ENCODE results near the gene OSBPL10. TPM values are rescaled to one million over a fixed set of nuclear protein-coding genes. Genes with fewer than 3 reads are reported as not detected.

The OSBPL10 gene
- total and polyA plus RNA-seq, 2 of the 4 experiments (the other 2 are of a cell fraction): 9.5 to 10.1 TPM

DNA sequence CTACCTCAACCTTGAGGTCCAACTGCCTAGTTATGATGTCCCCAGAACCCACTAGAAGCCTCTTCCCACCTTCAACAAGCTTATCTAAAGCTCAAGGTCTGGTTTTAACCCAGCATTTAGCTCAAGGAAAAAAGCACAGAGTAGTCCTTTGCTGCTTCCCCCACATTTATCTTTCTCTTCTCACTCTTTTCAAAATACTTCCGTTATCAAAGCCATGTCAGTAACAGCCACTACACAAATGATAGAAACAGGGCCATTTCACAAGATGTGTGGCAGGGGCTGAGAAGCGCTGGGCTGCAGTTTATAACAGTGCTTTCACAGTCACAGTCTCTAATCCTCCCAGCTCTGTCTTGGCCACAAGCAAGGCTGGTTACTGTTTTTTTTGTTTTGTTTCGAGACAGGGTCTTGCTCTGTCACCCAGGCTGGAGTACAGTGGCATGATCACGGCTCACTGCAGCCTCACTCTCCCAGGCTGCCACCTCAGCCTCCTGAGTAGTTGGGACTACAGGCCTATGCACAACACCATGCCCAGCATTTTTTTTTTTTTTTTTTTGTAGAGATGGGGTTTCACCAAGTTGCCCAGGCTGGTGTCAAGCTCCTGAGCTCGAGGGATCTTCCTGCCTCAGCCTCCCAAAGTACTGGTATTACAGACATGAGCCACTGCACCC is 218.8 kb downstream of the OSBPL10 start:
- dilution Hi-C loops (cut with HindIII; ENCODE audit: low sequenced_read_pairs, unreplicated experiment) (no loop called here), in situ Hi-C loops (cut with MboI; ENCODE audit: low sequenced_read_pairs) (loop anchor here (10.0 to 25.0 kb wide), 2 partner anchors 217 to 975 kb away; no protein-coding TSS in a partner anchor), intact Hi-C loops (cut with micrococcal nuclease) (loop anchor here (5.0 to 10.0 kb wide), 3 partner anchors 397 to 985 kb away; no protein-coding TSS in a partner anchor)
- ATAC-seq (ENCODE audit: low read depth): no peak
- Histone ChIP-seq H3K18ac (ENCODE audit: low read depth, low read length) (peak overlapping the region; percentile 64; the same call in 1 of the 2 replicates), H2BK5ac (ENCODE audit: low read depth, low read length, poor library complexity, severe bottlenecking) (no peak overlapping the region), H3K4me3 (ENCODE audit: insufficient read depth, low read depth, low read length) (no peak overlapping the region), H4K8ac (ENCODE audit: low read depth in 2 of 2, low read length in 2 of 2) (no peak overlapping the region), H3K14ac (replicated peaks; ENCODE audit: low read depth, low read length) (no peak overlapping the region), H4K5ac (ENCODE audit: low read depth, low read length) (no peak overlapping the region; the same call in 1 of the 2 replicates), H3K9me3 (ENCODE audit: control insufficient read depth, insufficient read depth, low read length) (no peaks in the 10 kb centered on the region), H2AFZ (replicated peaks; ENCODE audit: low read length, poor library complexity) (no peak overlapping the region), H3K23ac (ENCODE audit: low read depth, low read length) (no peak overlapping the region), H2BK15ac (ENCODE audit: low read depth, low read length) (no peak overlapping the region), H3K36me3 (ENCODE audit: control insufficient read depth, insufficient read depth, low read length) (no peaks in the 10 kb centered on the region), H3K79me1 (ENCODE audit: low read depth in 1 of 2, low read length in 2 of 2) (no peaks in the 10 kb centered on the region), H2BK120ac (ENCODE audit: low read depth, low read length) (no peak overlapping the region), H3K9me1 (ENCODE audit: insufficient read depth, low read length) (peaks cover 2% of the 10 kb centered on the region; the same call in 1 of the 2 replicates), H2BK20ac (ENCODE audit: low read depth, low read length) (no peak overlapping the region), H3K27me3 (ENCODE audit: control insufficient read depth, insufficient read depth, low read length) (no peaks in the 10 kb centered on the region), H3K56ac (ENCODE audit: extremely low read depth, insufficient read depth, low read length) (no peak overlapping the region), H3K4ac (ENCODE audit: low read depth, low read length) (peak overlapping the region; percentile 24; the same call in 1 of the 2 replicates), H3K27ac (ENCODE audit: insufficient read depth, low read length) (no peak overlapping the region), H4K20me1 (ENCODE audit: insufficient read depth, low read length) (no peaks in the 10 kb centered on the region), H3K4me1 (ENCODE audit: control insufficient read depth, insufficient read depth, low read length) (peaks cover 2% of the 10 kb centered on the region; the same call in 1 of the 2 replicates), H3K4me2 (ENCODE audit: low read depth, low read length) (no peak overlapping the region), H4K91ac (ENCODE audit: insufficient read depth, low read depth, low read length) (no peak overlapping the region; the same call in 1 of the 2 replicates), H2AK9ac (replicated peaks; ENCODE audit: low read depth, low read length, poor library complexity) (no peak overlapping the region), H2AK5ac (ENCODE audit: low read depth, low read length) (no peak overlapping the region), H3K9ac (ENCODE audit: low read depth, low read length) (no peak overlapping the region)
- ChIA-PET CTCF (no interaction called here), POLR2A (ENCODE audit: unreplicated experiment) (no interaction called here)
- WGBS, 2 experiments (ENCODE audit: extremely low coverage in 2 of 2, insufficient read length in 1 of 2): 100% methylated on average over 1 of the region's 5 CpGs; no CpG with 5 or more reads in 1 of the 2 experiments
- no peak for DNase-seq
- no TSS peak for BruUV-seq (replicated peaks)
- TF ChIP-seq BHLHE40 (IDR thresholded peaks at IDR 0.05; ENCODE audit: low read depth, low read length) (no peak), CEBPB (IDR thresholded peaks at IDR 0.05; ENCODE audit: low read depth, low read length) (no peak), MXI1 (IDR thresholded peaks at IDR 0.05; ENCODE audit: borderline replicate concordance, low read depth, low read length) (no peak), RFX5 (IDR thresholded peaks at IDR 0.05; ENCODE audit: low read depth, low read length) (no peak), NFE2L2 (IDR thresholded peaks at IDR 0.05; ENCODE audit: low read depth, low read length) (no peak), POLR2A (IDR thresholded peaks at IDR 0.05; ENCODE audit: low read depth, low read length) (no peak), SMC3 (IDR thresholded peaks at IDR 0.05; ENCODE audit: low read depth, low read length) (no peak), MAFK (IDR thresholded peaks at IDR 0.05; ENCODE audit: low read depth, low read length) (no peak), FOS (IDR thresholded peaks at IDR 0.05; ENCODE audit: low read depth, low read length) (no peak), USF2 (IDR thresholded peaks at IDR 0.05; ENCODE audit: low read depth, low read length) (no peak), CTCF (conservative IDR thresholded peaks at IDR 0.05; ENCODE audit: low read depth, low read length) (no peak), MAZ (IDR thresholded peaks at IDR 0.05; ENCODE audit: borderline replicate concordance, low read depth, low read length) (no peak), RCOR1 (IDR thresholded peaks at IDR 0.05; ENCODE audit: insufficient replicate concordance, low read length) (no peak), CHD1 (IDR thresholded peaks at IDR 0.05; ENCODE audit: low read depth, low read length) (no peak), RAD21 (IDR thresholded peaks at IDR 0.05; ENCODE audit: low read length) (no peak)
